ENCODE data around the gene OTOF. TPM values are rescaled to one million over a fixed set of nuclear protein-coding genes. Genes with fewer than 3 reads are reported as not detected.

Gene OTOF
- polyA plus RNA-seq, 2 donors: 0.04 to 0.20 TPM

DNA sequence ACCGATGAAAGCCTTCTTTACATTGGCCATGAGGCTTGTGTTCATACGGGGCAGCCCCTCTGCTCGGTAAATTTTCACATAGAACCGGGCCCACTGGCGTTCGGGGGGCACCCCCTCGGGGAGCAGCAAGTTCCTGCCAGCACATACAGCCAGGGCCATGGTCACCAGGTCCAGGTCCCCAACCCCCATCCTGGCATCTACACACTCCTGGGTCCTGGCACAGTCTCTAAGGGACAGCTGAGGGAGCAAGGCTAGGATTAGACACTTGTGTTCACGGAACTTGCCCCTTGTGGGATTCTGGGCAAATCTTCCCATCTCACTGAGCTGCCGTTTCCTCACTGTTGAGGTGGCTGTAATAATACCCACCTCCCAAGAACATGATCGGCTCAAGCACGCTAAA lies 5.6 kb upstream of the OTOF start:
- Histone ChIP-seq H3K9me3 (ENCODE audit: control insufficient read depth in 2 of 2, insufficient read depth in 1 of 2, low read depth in 1 of 2, low read length in 1 of 2) (no peaks in the 10 kb centered on the region), H3K36me3 (ENCODE audit: control insufficient read depth in 2 of 2, insufficient read depth in 2 of 2, low read length in 1 of 2) (no peaks in the 10 kb centered on the region), H3K4me1 (ENCODE audit: control insufficient read depth in 2 of 2, insufficient read depth in 2 of 2, low read length in 1 of 2) (no peaks in the 10 kb centered on the region), H3K27me3 (ENCODE audit: control insufficient read depth in 1 of 2, insufficient read depth in 2 of 2, low read length in 2 of 2) (no peaks in the 10 kb centered on the region), H3K27ac (ENCODE audit: low read depth in 2 of 2, low read length in 1 of 2) (no peak overlapping the region), H3K4me3 (ENCODE audit: low read depth in 1 of 2, low read length in 2 of 2) (no peak overlapping the region)
- 64 to 81% methylated on average over 11 of the region's 11 CpGs for WGBS, 2 donors

DNA sequence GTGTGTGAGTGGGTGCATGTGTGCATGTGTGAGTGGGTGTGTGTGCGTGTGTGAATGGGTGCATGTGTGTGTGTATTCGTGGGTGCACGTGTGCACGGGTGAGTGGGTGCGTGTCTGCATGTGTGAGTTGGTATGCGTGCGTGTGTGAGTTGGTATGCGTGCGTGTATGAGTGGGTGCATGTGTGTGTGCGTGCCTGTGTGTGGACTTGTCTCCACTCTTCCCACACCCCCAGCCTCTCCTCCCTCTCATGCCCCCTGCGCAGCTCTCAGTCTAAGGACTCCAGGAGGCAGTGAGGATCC lies 5.1 kb upstream of the OTOF start:
- Histone ChIP-seq H3K4me1 (ENCODE audit: control insufficient read depth in 2 of 2, insufficient read depth in 2 of 2, low read length in 1 of 2) (no peaks in the 10 kb centered on the region), H3K27me3 (ENCODE audit: control insufficient read depth in 1 of 2, insufficient read depth in 2 of 2, low read length in 2 of 2) (no peaks in the 10 kb centered on the region), H3K36me3 (ENCODE audit: control insufficient read depth in 2 of 2, insufficient read depth in 2 of 2, low read length in 1 of 2) (no peaks in the 10 kb centered on the region), H3K9me3 (ENCODE audit: control insufficient read depth in 2 of 2, insufficient read depth in 1 of 2, low read depth in 1 of 2, low read length in 1 of 2) (no peaks in the 10 kb centered on the region), H3K4me3 (ENCODE audit: low read depth in 1 of 2, low read length in 2 of 2) (no peak overlapping the region), H3K27ac (ENCODE audit: low read depth in 2 of 2, low read length in 1 of 2) (no peak overlapping the region)
- 94 to 97% methylated on average over 11 of the region's 11 CpGs for WGBS, 2 donors

DNA sequence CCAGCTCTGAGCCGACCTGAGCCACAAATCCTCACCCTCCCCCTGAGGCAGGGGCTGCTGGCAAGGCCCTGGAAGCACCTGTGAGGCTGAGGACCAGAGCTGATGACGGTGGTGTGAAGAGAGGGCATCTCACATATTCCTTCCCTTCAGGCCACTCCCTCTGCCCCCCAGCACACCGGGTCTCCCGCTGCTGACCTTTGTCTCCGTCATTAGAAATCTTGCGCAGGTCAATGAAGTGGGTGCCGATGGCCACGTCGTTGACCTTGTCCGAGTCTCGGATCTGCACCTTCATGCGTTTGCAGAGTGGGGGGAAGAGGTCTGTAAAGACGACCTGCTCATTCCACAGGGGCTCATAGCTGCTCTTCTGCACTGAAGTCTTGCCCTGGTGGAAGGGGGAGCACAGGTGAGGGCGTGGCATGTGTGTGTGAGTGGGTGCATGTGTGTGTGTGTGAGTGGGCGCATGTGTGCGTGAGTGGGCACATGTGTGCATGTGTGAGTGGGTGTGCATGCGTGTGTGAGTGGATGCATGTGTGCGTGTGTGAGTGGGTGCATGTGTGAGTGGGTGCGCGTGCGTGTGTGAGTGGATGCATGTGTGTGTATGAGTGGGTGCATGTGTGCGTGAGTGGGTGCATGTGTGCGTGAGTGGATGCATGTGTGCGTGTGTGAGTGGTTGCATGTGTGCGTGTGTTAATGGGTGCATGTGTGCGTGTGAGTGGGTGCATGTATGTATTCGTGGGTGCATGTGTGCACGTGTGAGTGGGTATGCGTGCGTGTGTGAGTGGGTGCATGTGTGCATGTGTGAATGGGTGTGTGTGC lies 4.5 kb upstream of the OTOF start:
- Histone ChIP-seq H3K4me3 (ENCODE audit: low read depth in 1 of 2, low read length in 2 of 2) (no peak overlapping the region), H3K27me3 (ENCODE audit: control insufficient read depth in 1 of 2, insufficient read depth in 2 of 2, low read length in 2 of 2) (no peaks in the 10 kb centered on the region), H3K36me3 (ENCODE audit: control insufficient read depth in 2 of 2, insufficient read depth in 2 of 2, low read length in 1 of 2) (no peaks in the 10 kb centered on the region), H3K27ac (ENCODE audit: low read depth in 2 of 2, low read length in 1 of 2) (no peak overlapping the region), H3K4me1 (ENCODE audit: control insufficient read depth in 2 of 2, insufficient read depth in 2 of 2, low read length in 1 of 2) (no peaks in the 10 kb centered on the region), H3K9me3 (ENCODE audit: control insufficient read depth in 2 of 2, insufficient read depth in 1 of 2, low read depth in 1 of 2, low read length in 1 of 2) (no peaks in the 10 kb centered on the region)
- 86 to 88% methylated on average over 30 of the region's 30 CpGs for WGBS, 2 donors

DNA sequence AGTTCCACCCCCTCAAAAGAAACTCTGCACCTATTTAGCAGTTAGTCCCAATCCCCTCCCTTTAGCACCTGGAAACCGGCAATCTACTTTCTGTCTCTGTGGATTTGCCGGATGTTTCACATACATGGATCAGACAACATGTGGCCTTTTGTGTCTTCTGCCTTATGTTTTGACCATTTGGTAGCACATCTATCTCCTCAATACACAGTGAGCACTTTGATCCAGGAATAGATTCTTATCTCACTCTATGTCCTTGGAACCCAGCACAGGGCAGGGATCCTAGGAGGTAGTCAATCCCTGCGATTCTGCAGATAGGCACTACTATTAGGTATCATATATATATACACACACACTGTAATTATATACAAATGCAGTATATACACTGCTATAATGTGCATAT lies 3.8 kb upstream of the OTOF start:
- Histone ChIP-seq H3K4me3 (ENCODE audit: low read depth in 1 of 2, low read length in 2 of 2) (no peak overlapping the region), H3K27me3 (ENCODE audit: control insufficient read depth in 1 of 2, insufficient read depth in 2 of 2, low read length in 2 of 2) (no peaks in the 10 kb centered on the region), H3K9me3 (ENCODE audit: control insufficient read depth in 2 of 2, insufficient read depth in 1 of 2, low read depth in 1 of 2, low read length in 1 of 2) (no peaks in the 10 kb centered on the region), H3K27ac (ENCODE audit: low read depth in 2 of 2, low read length in 1 of 2) (no peak overlapping the region), H3K4me1 (ENCODE audit: control insufficient read depth in 2 of 2, insufficient read depth in 2 of 2, low read length in 1 of 2) (no peaks in the 10 kb centered on the region), H3K36me3 (ENCODE audit: control insufficient read depth in 2 of 2, insufficient read depth in 2 of 2, low read length in 1 of 2) (no peaks in the 10 kb centered on the region)
- WGBS, 2 donors: 86 to 93% methylated on average over 3 of the region's 3 CpGs

DNA sequence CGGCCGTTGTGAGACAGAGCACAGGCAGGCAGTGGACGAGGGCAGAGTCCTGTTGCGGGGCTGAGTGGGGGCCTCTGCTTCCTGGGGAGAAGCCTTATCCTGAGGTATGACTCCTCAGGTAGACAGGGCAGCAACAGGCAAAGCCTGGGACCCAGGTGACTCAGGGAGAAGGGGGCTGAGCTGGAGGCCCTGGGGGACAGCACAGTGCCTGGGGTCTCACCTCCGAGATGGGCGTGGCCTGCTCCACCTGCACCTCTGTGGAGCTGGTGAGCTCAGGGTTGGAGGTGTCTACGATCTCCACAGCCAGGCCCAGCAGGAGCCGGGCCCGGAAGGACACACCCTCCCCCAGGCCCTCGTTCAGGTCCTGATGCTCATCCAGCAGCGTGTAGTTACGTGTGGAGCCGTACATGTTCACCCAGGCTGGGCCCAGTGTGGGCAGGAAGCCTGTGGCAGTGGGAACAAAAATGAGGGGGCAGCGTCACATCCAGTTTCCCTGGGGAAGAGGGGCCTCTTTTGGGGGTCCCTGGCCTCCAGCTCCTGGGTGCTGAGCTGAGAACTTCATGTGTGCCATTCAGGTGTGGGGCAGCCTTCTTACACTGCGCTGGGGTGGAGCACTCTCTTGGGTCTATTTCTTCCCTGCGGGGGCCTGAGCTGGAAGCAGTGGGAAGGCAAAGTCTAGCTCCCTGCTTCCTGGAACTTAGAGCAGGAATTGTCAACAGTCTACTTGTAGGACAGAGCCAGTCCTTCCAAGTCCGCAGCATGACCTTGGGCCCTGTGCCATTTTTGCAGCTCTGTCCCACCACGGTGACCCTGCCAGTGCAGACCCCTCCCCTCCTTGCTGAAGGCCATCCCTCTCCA lies 2.9 kb upstream of the OTOF start:
- no peaks in the 10 kb centered on the region for H3K27me3 ChIP-seq (ENCODE audit: control insufficient read depth in 1 of 2, insufficient read depth in 2 of 2, low read length in 2 of 2)
- H3K36me3 ChIP-seq (ENCODE audit: control insufficient read depth in 2 of 2, insufficient read depth in 2 of 2, low read length in 1 of 2): no peaks in the 10 kb centered on the region
- H3K9me3 ChIP-seq (ENCODE audit: control insufficient read depth in 2 of 2, insufficient read depth in 1 of 2, low read depth in 1 of 2, low read length in 1 of 2): no peaks in the 10 kb centered on the region
- 66 to 69% methylated on average over 18 of the region's 18 CpGs for WGBS, 2 donors
- no peaks in the 10 kb centered on the region for H3K4me1 ChIP-seq (ENCODE audit: control insufficient read depth in 2 of 2, insufficient read depth in 2 of 2, low read length in 1 of 2)
- H3K27ac ChIP-seq (ENCODE audit: low read depth in 2 of 2, low read length in 1 of 2): no peak overlapping the region
- no peak overlapping the region for H3K4me3 ChIP-seq (ENCODE audit: low read depth in 1 of 2, low read length in 2 of 2)

DNA sequence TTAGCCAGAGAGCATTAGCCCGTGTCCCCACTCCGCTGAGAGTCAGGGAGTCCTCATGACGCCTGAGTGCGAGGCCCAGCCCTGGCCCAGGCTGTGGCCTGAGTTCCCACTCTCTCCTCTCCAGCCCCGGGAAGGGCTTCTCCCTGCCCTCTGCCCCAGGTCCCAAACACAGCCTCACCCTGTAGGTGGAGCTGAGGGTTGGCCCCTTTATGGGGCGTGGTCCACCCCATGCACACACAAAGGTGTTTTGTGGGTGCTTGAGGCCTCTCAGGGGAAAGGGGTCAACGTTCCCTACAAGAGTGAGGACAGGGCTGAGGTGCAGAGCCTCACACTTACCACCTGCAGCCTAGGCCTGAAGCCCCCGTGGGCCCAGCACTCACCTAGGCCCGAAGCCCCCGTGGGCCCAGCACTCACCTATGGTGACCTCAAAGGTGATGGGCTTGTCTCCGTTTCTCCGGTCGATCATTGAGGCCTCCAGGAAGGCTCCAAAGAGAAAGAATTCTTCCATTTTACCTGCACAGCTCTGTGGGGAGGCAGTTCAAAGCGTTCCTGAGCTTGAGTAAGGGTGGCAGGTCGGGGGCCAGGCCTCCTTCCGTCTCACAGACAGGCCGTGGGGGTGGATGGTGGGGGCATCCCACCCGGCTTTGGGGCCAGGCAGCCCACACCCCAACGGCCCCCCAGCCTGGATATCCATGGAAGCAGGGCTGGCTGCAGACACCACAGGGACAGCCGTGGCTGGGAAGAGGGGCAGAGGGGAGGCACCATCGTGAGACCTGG lies 2.1 kb upstream of the OTOF start:
- H3K4me3 ChIP-seq (ENCODE audit: low read depth in 1 of 2, low read length in 2 of 2): no peak overlapping the region
- no peaks in the 10 kb centered on the region for H3K4me1 ChIP-seq (ENCODE audit: control insufficient read depth in 2 of 2, insufficient read depth in 2 of 2, low read length in 1 of 2)
- no peaks in the 10 kb centered on the region for H3K36me3 ChIP-seq (ENCODE audit: control insufficient read depth in 2 of 2, insufficient read depth in 2 of 2, low read length in 1 of 2)
- H3K27me3 ChIP-seq (ENCODE audit: control insufficient read depth in 1 of 2, insufficient read depth in 2 of 2, low read length in 2 of 2): no peaks in the 10 kb centered on the region
- H3K27ac ChIP-seq (ENCODE audit: low read depth in 2 of 2, low read length in 1 of 2): no peak overlapping the region
- no peaks in the 10 kb centered on the region for H3K9me3 ChIP-seq (ENCODE audit: control insufficient read depth in 2 of 2, insufficient read depth in 1 of 2, low read depth in 1 of 2, low read length in 1 of 2)
- 85 to 91% methylated on average over 21 of the region's 21 CpGs for WGBS, 2 donors

DNA sequence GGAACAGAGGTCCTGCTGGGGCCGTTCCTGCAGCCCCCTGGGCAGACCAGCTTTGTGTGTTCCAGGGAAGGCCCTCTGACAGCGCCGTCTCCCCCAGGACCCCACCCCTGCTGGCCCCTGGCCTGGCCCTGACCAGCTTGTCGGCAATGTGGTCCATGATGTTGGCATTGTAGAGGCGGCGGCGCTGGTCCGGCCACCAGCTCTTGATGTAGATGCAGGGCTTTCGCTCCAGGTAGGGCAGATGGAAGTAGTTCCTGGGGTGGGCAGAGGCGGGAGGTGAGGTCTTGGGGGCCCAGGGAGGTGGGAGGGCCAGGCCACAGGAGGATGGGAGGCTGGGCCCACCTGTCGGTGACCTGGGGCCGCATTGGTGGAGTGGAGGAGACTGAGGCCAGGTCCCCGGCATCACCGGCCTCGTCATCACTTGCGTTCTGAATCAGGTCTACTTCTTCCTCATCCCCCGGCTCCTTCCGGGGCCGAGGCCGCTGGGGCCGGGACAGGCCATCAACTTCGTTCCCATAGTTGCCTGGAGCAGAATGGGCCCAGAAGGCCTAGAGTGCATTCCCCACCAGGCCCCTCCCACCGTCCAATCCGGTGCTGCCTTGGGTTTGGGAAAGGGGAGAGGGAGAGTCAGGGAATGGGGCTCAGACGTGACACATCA lies 1.3 kb upstream of the OTOF start:
- H3K4me3 ChIP-seq (ENCODE audit: low read depth in 1 of 2, low read length in 2 of 2): no peak overlapping the region
- no peaks in the 10 kb centered on the region for H3K9me3 ChIP-seq (ENCODE audit: control insufficient read depth in 2 of 2, insufficient read depth in 1 of 2, low read depth in 1 of 2, low read length in 1 of 2)
- no peaks in the 10 kb centered on the region for H3K4me1 ChIP-seq (ENCODE audit: control insufficient read depth in 2 of 2, insufficient read depth in 2 of 2, low read length in 1 of 2)
- 95% methylated on average over 24 to 25 of the region's 25 CpGs for WGBS, 2 donors
- no peak overlapping the region for H3K27ac ChIP-seq (ENCODE audit: low read depth in 2 of 2, low read length in 1 of 2)
- no peaks in the 10 kb centered on the region for H3K27me3 ChIP-seq (ENCODE audit: control insufficient read depth in 1 of 2, insufficient read depth in 2 of 2, low read length in 2 of 2)
- H3K36me3 ChIP-seq (ENCODE audit: control insufficient read depth in 2 of 2, insufficient read depth in 2 of 2, low read length in 1 of 2): no peaks in the 10 kb centered on the region

DNA sequence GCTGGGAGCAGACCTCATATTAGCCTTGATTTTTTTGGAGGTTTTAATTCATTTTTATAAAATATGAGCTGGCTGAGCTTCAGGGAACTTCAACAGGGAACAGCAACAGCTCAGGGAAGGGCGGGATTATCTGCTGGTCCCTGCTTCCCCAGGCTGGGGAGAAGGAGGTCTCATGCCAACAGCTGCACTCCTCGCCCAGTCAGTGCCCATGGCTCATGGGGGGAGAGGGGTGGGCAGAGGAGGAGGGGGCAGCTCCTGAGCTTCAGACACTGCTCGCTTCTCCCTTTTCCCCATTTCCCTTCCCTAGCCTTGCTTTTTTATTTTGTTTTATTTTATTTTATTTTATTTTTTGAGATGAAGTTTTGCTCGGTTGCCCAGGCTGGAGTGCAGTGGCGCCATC lies 442 bp upstream of the OTOF start:
- Histone ChIP-seq H3K4me1 (ENCODE audit: control insufficient read depth in 2 of 2, insufficient read depth in 2 of 2, low read length in 1 of 2) (no peaks in the 10 kb centered on the region), H3K36me3 (ENCODE audit: control insufficient read depth in 2 of 2, insufficient read depth in 2 of 2, low read length in 1 of 2) (no peaks in the 10 kb centered on the region), H3K27ac (ENCODE audit: low read depth in 2 of 2, low read length in 1 of 2) (no peak overlapping the region), H3K9me3 (ENCODE audit: control insufficient read depth in 2 of 2, insufficient read depth in 1 of 2, low read depth in 1 of 2, low read length in 1 of 2) (no peaks in the 10 kb centered on the region), H3K4me3 (ENCODE audit: low read depth in 1 of 2, low read length in 2 of 2) (no peak overlapping the region), H3K27me3 (ENCODE audit: control insufficient read depth in 1 of 2, insufficient read depth in 2 of 2, low read length in 2 of 2) (no peaks in the 10 kb centered on the region)
- WGBS, 2 donors: 85 to 97% methylated on average over 5 of the region's 5 CpGs

DNA sequence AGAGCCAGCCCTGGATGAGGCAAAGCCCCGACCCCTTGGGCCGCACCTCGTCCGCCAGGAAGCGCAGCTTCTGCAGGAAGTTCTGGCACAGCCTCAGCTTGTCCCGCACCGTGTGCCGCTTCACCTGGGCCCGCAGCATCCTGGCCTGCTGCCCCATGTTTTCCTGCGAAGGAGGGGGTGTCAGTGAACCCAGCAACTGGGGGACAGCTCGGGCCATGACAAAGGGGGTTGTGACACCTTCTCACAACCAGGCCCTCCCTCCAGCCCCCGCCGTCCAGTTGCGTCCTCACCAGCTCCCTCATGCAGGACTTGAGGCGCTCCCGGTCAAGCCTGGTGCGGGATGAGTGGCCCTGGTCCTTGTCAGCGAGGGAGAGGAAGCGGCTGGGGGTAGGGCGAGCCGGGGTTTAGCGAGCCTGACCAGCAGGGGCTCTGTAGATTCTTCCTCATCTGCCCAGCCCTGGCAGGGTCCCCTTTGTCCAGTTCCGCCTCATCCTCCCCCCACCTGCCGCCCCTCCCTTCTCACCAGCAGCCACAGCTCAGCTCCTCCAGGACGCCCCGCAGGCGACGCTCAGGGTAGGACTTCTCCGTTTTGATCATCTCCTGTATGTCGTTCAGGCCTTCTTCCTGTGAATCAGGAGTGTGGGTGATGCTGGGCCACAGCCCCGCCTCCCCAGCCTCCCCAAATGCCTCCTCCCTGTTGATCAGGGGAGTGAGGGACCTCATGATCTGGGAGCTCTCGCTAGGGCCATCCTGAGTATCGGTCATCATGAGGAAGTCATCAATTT lies 606 bp downstream of the OTOF start:
- Histone ChIP-seq H3K27ac (ENCODE audit: low read depth in 2 of 2, low read length in 1 of 2) (no peak overlapping the region), H3K36me3 (ENCODE audit: control insufficient read depth in 2 of 2, insufficient read depth in 2 of 2, low read length in 1 of 2) (no peaks in the 10 kb centered on the region), H3K4me1 (ENCODE audit: control insufficient read depth in 2 of 2, insufficient read depth in 2 of 2, low read length in 1 of 2) (no peaks in the 10 kb centered on the region), H3K4me3 (ENCODE audit: low read depth in 1 of 2, low read length in 2 of 2) (no peak overlapping the region), H3K27me3 (ENCODE audit: control insufficient read depth in 1 of 2, insufficient read depth in 2 of 2, low read length in 2 of 2) (no peaks in the 10 kb centered on the region), H3K9me3 (ENCODE audit: control insufficient read depth in 2 of 2, insufficient read depth in 1 of 2, low read depth in 1 of 2, low read length in 1 of 2) (no peaks in the 10 kb centered on the region)
- 67 to 69% methylated on average over 33 of the region's 33 CpGs for WGBS, 2 donors
